ENCODE data around the gene DPYSL5.

DPYSL5 gene

DNA sequence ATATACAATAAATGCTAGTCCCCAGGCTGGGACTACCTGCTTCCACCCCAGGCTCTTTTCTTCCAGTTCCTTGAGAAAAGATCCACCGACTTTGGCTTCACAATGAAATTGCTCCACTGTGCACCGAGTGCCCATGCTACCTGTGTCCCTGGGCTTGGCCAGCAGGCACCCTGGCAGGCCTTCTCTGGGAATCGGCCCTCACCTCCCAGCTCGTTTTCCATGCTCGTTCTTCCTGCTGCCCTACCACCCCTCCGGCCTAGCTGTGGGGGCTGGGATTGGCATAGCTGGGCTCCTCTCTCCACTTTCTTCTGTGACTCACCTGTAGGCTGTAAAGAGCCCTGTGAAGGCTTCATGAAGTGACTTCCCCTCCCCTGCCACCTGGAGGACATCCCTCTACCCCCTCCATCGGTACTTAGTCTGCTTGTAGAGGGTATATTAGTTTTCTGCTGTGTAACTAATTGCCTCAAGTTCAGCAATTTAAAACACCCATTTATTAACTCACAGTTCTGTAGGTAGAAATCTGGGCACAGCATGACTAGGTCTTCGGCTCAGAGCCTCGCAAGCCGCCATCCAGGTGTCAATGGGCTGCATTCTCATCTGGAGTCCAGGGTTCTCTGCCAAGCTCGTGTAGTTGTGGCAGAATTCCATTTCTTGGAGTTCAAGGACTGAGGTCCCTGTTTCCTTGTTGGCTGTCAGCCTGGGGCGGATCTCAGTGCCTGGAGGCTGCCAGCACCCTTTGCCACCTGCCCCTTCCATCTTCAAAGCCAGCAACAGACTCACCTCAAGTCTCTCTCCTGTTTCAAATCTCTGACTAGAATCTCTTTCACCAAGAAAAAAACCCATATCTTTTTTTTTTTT, 57.6 kb downstream of the DPYSL5 start:
- TF ChIP-seq, protein P1, sequence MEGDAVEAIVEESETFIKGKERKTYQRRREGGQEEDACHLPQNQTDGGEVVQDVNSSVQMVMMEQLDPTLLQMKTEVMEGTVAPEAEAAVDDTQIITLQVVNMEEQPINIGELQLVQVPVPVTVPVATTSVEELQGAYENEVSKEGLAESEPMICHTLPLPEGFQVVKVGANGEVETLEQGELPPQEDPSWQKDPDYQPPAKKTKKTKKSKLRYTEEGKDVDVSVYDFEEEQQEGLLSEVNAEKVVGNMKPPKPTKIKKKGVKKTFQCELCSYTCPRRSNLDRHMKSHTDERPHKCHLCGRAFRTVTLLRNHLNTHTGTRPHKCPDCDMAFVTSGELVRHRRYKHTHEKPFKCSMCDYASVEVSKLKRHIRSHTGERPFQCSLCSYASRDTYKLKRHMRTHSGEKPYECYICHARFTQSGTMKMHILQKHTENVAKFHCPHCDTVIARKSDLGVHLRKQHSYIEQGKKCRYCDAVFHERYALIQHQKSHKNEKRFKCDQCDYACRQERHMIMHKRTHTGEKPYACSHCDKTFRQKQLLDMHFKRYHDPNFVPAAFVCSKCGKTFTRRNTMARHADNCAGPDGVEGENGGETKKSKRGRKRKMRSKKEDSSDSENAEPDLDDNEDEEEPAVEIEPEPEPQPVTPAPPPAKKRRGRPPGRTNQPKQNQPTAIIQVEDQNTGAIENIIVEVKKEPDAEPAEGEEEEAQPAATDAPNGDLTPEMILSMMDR (conservative IDR thresholded peaks at IDR 0.05; ENCODE audit: control insufficient read depth, insufficient read depth, low read depth, low read length), result no peak
- no peak overlapping the region for H3K4me3 ChIP-seq (ENCODE audit: control insufficient read depth, low read depth, low read length)
- DNase-seq (ENCODE audit: low read depth), result no peak

DNA sequence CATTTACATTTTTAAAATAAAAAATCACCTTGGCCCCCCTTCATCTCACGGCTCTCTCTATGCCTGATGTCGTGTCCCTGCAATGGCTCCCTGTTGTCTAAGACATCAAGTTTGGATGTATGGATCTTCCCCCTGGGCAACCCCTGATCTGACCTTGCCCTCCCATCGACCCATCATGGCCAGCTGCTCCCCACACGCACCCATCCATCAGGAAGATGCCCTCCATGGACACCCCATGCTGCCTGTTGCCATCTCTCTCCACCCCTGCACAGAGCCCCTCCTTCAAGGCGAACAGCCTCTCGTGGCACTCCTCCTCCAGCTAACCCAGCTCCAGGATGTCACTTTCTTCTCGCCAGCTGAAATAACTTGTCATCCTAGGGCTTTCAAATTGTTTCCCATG, 59.5 kb downstream of the DPYSL5 start:
- DNase-seq (ENCODE audit: low read depth), result no peak
- TF ChIP-seq, protein P1 (conservative IDR thresholded peaks at IDR 0.05; ENCODE audit: control insufficient read depth, insufficient read depth, low read depth, low read length), result no peak
- H3K4me3 ChIP-seq (ENCODE audit: control insufficient read depth, low read depth, low read length), result no peak overlapping the region

GRCh38 chr2:26910176-26910575, 62.2 kb downstream of the DPYSL5 start:
- no peak for DNase-seq (ENCODE audit: low read depth)
- TF ChIP-seq, protein P1 (conservative IDR thresholded peaks at IDR 0.05; ENCODE audit: control insufficient read depth, insufficient read depth, low read depth, low read length), result no peak
- no peak overlapping the region for H3K4me3 ChIP-seq (ENCODE audit: control insufficient read depth, low read depth, low read length)

GRCh38 chr2:26911911-26912861, 64.3 kb downstream of the DPYSL5 start:
- TF ChIP-seq, protein P1 (conservative IDR thresholded peaks at IDR 0.05; ENCODE audit: control insufficient read depth, insufficient read depth, low read depth, low read length), result no peak
- no peak overlapping the region for H3K4me3 ChIP-seq (ENCODE audit: control insufficient read depth, low read depth, low read length)
- DNase-seq (ENCODE audit: low read depth), result no peak

DNA sequence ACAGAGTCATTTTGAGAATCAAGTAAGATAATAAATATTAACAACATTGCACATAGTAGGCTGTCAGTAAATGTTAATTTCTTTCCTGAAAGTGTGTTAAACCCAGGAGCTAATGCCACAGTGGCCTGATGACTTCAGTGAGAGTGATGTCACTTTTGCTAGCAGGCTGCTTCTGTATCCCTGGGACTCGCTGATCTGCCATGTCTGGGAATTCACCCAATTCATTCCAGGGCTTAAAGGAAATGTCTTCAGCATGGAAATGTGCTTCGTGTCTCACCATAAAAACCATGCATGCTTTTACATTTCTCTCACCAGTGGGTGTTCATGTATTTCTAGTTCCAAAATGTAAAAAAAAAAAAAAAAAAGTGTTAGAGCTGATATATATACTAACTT, 65.7 kb downstream of the DPYSL5 start:
- peak; percentile 5 for DNase-seq (ENCODE audit: low read depth)
- H3K4me3 ChIP-seq (ENCODE audit: control insufficient read depth, low read depth, low read length), result no peak overlapping the region
- TF ChIP-seq, protein P1 (conservative IDR thresholded peaks at IDR 0.05; ENCODE audit: control insufficient read depth, insufficient read depth, low read depth, low read length), result no peak

GRCh38 chr2:26913999-26914658, 66.2 kb downstream of the DPYSL5 start:
- no peak overlapping the region for H3K4me3 ChIP-seq (ENCODE audit: control insufficient read depth, low read depth, low read length)
- TF ChIP-seq, protein P1 (conservative IDR thresholded peaks at IDR 0.05; ENCODE audit: control insufficient read depth, insufficient read depth, low read depth, low read length), result no peak
- no peak for DNase-seq (ENCODE audit: low read depth)
